GM13976 (cell line): ENCODE measurements around the gene SNRPN.
"Not testable (repeated sequence)": the region's sequence is repeated elsewhere in the genome, so short reads cannot be mapped to it uniquely, and the experiment has no call there.

Experiments
- DNase-seq: peaks from one replicate; pipeline ENCODE4 v3.0.0; 2012; ENCODE audit warnings: low spot score
- CTCF ChIP-seq: IDR thresholded peaks from 2 replicates; pipeline ENCODE4 v1.5.1; 2012; ENCODE audit warnings: borderline replicate concordance, mild to moderate bottlenecking; ENCODE audit not compliant: insufficient read depth; ENCODE audit errors: extremely low read depth, missing control alignments, control extremely low read depth
- in situ Hi-C: fragments of 300-500 bp; cut with MboI; formaldehyde crosslinking; loops from one replicate; pipeline ENCODE4 v1.12.0; 2022; ENCODE audit warnings: low sequenced_read_pairs, mixed read lengths, inconsistent platforms; ENCODE audit not compliant: unreplicated experiment

SNRPN gene

DNA sequence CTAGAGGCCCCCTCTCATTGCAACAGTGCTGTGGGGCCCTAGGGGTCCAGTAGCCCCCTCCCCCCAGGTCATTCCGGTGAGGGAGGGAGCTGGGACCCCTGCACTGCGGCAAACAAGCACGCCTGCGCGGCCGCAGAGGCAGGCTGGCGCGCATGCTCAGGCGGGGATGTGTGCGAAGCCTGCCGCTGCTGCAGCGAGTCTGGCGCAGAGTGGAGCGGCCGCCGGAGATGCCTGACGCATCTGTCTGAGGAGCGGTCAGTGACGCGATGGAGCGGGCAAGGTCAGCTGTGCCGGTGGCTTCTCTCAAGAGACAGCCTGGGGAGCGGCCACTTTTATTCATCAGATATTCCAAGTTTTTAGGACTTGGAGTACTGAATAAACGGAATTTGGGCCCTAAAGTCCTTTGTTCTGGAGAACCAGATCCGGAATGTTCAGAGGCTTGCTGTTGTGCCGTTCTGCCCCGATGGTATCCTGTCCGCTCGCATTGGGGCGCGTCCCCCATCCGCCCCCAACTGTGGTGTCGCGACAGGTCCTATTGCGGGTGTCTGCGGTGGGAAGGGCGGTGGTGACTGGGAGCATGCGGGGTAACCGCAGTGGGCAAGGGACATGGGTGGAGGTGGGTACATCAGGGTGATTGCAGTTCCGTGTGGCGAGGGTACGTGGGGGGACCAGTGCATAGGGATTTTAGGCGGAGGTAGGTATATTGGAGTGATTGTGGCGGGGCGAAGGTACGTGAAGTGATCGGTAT is at the start of gene SNRPN, which contains the start of gene SNURF:
Gene SNRPN, plus strand, starts transcription at position 205 of the 748 bp plus-strand sequence. CDS start 19,467 bp downstream, outside the sequence.
Gene SNURF, plus strand, starts transcription at position 205 of the 748 bp plus-strand sequence. Its CDS starts 62 bp downstream, at position 267.
- DNase-seq, result peak; percentile 68
- no peak for TF ChIP-seq CTCF
- in situ Hi-C loops, result loop anchor here (25.0 kb wide), 1 partner anchor 482 kb away; the partner anchor contains the start of gene UBE3A

- no peak for TF ChIP-seq CTCF
- in situ Hi-C loops, result no loop called here
- DNase-seq, result no peak
Measured at GRCh38 chr15:24916305-24917009, 38.3 kb upstream of the SNRPN start.

- DNase-seq, result no peak
- in situ Hi-C loops, result no loop called here
- no peak for TF ChIP-seq CTCF
Measured at GRCh38 chr15:24917431-24917830, 37.4 kb upstream of the SNRPN start.

DNA sequence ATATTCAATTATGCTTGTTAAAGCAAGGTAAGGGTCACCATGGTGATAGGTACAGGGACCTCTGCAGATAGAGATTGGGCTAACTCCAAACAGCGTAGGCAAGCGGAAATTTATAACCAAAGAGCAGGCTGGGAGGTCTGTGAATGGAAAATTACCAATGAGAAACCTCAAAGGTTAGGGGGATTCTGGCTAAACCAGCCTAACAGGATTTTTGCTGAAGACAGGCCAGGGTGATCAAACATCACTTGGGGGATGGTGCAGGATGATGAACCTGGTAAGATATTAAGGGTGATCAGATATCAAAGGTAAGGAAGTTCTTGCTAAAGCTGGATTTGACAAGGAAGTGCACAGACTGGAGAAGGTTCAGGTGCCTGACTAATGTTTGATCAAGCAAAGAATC is 35.3 kb upstream of the SNRPN start:
- no peak for DNase-seq
- in situ Hi-C loops, result no loop called here
- no peak for TF ChIP-seq CTCF

DNA sequence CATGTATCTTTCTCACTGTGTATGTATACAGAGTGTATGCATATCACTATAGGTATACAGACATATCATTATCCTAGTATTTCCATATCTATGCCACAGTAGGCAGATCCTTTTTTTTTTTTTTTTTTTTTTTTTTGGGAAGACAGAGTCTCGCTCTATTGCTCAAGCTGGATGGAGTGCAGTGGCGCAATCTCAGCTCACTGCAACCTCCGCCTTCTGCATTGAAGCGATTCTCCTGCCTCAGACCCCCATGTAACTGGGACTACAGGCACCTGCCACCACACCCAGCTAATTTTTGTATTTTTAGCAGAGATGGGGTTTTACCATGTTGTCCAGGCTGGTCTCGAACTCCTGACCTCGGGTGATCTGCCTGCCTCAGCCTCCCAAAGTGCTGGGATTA is 32.0 kb upstream of the SNRPN start:
- in situ Hi-C loops, DNase-seq: not testable (repeated sequence)

DNA sequence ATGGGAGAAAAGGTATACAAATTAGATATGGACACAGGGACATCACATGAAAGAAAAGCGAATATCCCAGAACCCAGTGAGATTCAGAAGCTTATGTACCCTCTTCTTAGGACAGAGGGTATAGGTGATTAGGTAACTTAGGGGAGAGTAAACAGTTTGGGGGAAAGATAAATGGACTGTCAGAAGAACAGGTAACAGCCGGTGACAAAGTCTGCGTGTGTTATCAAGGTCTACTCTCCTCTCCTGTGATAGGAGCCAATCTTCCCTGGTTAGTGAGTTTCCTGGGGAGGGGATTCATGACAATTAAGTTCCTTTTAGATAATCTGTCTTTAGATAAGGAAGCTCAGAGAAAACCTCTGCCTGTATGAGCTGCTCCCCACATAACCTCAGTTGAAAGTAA is 30.6 kb upstream of the SNRPN start:
- no peak for TF ChIP-seq CTCF
- DNase-seq, result no peak
- in situ Hi-C loops, result no loop called here

GRCh38 chr15:24924621-24925020 is 30.2 kb upstream of the SNRPN start:
- DNase-seq, result no peak
- TF ChIP-seq CTCF, result no peak
- in situ Hi-C loops, result no loop called here

GRCh38 chr15:24931874-24932732 is 22.7 kb upstream of the SNRPN start:
- in situ Hi-C loops, DNase-seq: not testable (repeated sequence)
